ENCODE results near the gene ICE1.
A peak's percentile ranks its signal among the peaks of the same experiment; 100 is the strongest.

Gene ICE1

GRCh38 chr5:5504325-5504724 lies 81.8 kb downstream of the ICE1 start:
- Histone ChIP-seq H3K4me1 (ENCODE audit: control insufficient read depth in 2 of 2, insufficient read depth in 1 of 2, low read depth in 1 of 2, low read length in 2 of 2) (no peaks in the 10 kb centered on the region), H2AFZ (ENCODE audit: low read length) (no peak overlapping the region), H3K4ac (ENCODE audit: low read length) (no peak overlapping the region), H3K27ac (replicated peaks; ENCODE audit: low read length) (no peak overlapping the region), H2BK12ac (ENCODE audit: low read length) (no peak overlapping the region), H3K23ac (ENCODE audit: low read depth, low read length, poor library complexity) (no peak overlapping the region), H2AK5ac (ENCODE audit: low read depth, low read length) (no peak overlapping the region), H4K91ac (ENCODE audit: low read depth, low read length, poor library complexity) (no peak overlapping the region), H3K27me3 (ENCODE audit: control insufficient read depth in 3 of 3, insufficient read depth in 3 of 3, low read depth in 1 of 3, low read length in 3 of 3) (no peaks in the 10 kb centered on the region), H3K18ac (ENCODE audit: low read length) (no peak overlapping the region), H3K36me3 (replicated peaks in 1 of 2; ENCODE audit: control insufficient read depth in 2 of 2, insufficient read depth in 2 of 2, low read length in 2 of 2) (no peaks in the 10 kb centered on the region), H3K9ac (ENCODE audit: low read depth, low read length, poor library complexity) (no peak overlapping the region), H3K4me2 (ENCODE audit: insufficient read depth, low read length, poor library complexity, severe bottlenecking) (no peak overlapping the region), H2BK15ac (ENCODE audit: low read length) (no peak overlapping the region), H4K8ac (ENCODE audit: low read depth, low read length) (no peak overlapping the region), H3K9me3 (replicated peaks in 1 of 2; ENCODE audit: control insufficient read depth in 2 of 2, insufficient read depth in 1 of 2, low read depth in 1 of 2, low read length in 2 of 2) (no peaks in the 10 kb centered on the region), H3K4me3 (ENCODE audit: low read length in 2 of 2) (no peak overlapping the region), H3K14ac (ENCODE audit: low read length) (no peak overlapping the region), H3K79me1 (ENCODE audit: low read depth, low read length) (no peaks in the 10 kb centered on the region), H2BK120ac (ENCODE audit: low read depth, low read length) (no peak overlapping the region), H2BK5ac (ENCODE audit: low read length) (no peak overlapping the region)
- DNase-seq (ENCODE audit: low spot score), result no peak

GRCh38 chr5:5505815-5506214 lies 83.3 kb downstream of the ICE1 start:
- no peak overlapping the region for H2BK120ac ChIP-seq (ENCODE audit: low read depth, low read length)
- H3K14ac ChIP-seq (ENCODE audit: low read length), result no peak overlapping the region
- no peak overlapping the region for H4K8ac ChIP-seq (ENCODE audit: low read depth, low read length)
- H3K18ac ChIP-seq (ENCODE audit: low read length), result no peak overlapping the region
- H3K9me3 ChIP-seq (replicated peaks in 1 of 2; ENCODE audit: control insufficient read depth in 2 of 2, insufficient read depth in 1 of 2, low read depth in 1 of 2, low read length in 2 of 2), result no peaks in the 10 kb centered on the region
- no peak overlapping the region for H2AK5ac ChIP-seq (ENCODE audit: low read depth, low read length)
- no peak overlapping the region for H3K4me3 ChIP-seq (ENCODE audit: low read length in 2 of 2)
- WGBS, 2 donors (ENCODE audit: extremely low coverage in 2 of 2, insufficient read length in 2 of 2, insufficient replicate concordance in 1 of 2), result no CpG with 5 or more reads among the region's 3 CpGs
- no peaks in the 10 kb centered on the region for H3K4me1 ChIP-seq (ENCODE audit: control insufficient read depth in 2 of 2, insufficient read depth in 1 of 2, low read depth in 1 of 2, low read length in 2 of 2)
- no peak overlapping the region for H3K4me2 ChIP-seq (ENCODE audit: insufficient read depth, low read length, poor library complexity, severe bottlenecking)
- no peak overlapping the region for H3K4ac ChIP-seq (ENCODE audit: low read length)
- H3K79me1 ChIP-seq (ENCODE audit: low read depth, low read length), result no peaks in the 10 kb centered on the region
- no peak overlapping the region for H3K23ac ChIP-seq (ENCODE audit: low read depth, low read length, poor library complexity)
- H3K27me3 ChIP-seq (ENCODE audit: control insufficient read depth in 3 of 3, insufficient read depth in 3 of 3, low read depth in 1 of 3, low read length in 3 of 3), result no peaks in the 10 kb centered on the region
- no peak overlapping the region for H3K9ac ChIP-seq (ENCODE audit: low read depth, low read length, poor library complexity)
- H2AFZ ChIP-seq (ENCODE audit: low read length), result no peak overlapping the region
- no peak overlapping the region for H3K27ac ChIP-seq (replicated peaks; ENCODE audit: low read length)
- no peaks in the 10 kb centered on the region for H3K36me3 ChIP-seq (replicated peaks in 1 of 2; ENCODE audit: control insufficient read depth in 2 of 2, insufficient read depth in 2 of 2, low read length in 2 of 2)
- no peak overlapping the region for H4K91ac ChIP-seq (ENCODE audit: low read depth, low read length, poor library complexity)
- no peak overlapping the region for H2BK12ac ChIP-seq (ENCODE audit: low read length)
- H2BK15ac ChIP-seq (ENCODE audit: low read length), result no peak overlapping the region
- no peak for DNase-seq (ENCODE audit: low spot score)
- H2BK5ac ChIP-seq (ENCODE audit: low read length), result no peak overlapping the region

- Histone ChIP-seq H3K4me3 (ENCODE audit: low read length in 2 of 2) (no peak overlapping the region), H3K14ac (ENCODE audit: low read length) (no peak overlapping the region), H3K4me1 (ENCODE audit: control insufficient read depth in 2 of 2, insufficient read depth in 1 of 2, low read depth in 1 of 2, low read length in 2 of 2) (no peaks in the 10 kb centered on the region), H3K36me3 (replicated peaks in 1 of 2; ENCODE audit: control insufficient read depth in 2 of 2, insufficient read depth in 2 of 2, low read length in 2 of 2) (no peaks in the 10 kb centered on the region), H3K9ac (ENCODE audit: low read depth, low read length, poor library complexity) (no peak overlapping the region), H2AFZ (ENCODE audit: low read length) (no peak overlapping the region), H3K23ac (ENCODE audit: low read depth, low read length, poor library complexity) (no peak overlapping the region), H2BK12ac (ENCODE audit: low read length) (no peak overlapping the region), H2BK15ac (ENCODE audit: low read length) (no peak overlapping the region), H4K91ac (ENCODE audit: low read depth, low read length, poor library complexity) (no peak overlapping the region), H3K9me3 (replicated peaks in 1 of 2; ENCODE audit: control insufficient read depth in 2 of 2, insufficient read depth in 1 of 2, low read depth in 1 of 2, low read length in 2 of 2) (no peaks in the 10 kb centered on the region), H3K27ac (replicated peaks; ENCODE audit: low read length) (no peak overlapping the region), H2BK120ac (ENCODE audit: low read depth, low read length) (no peak overlapping the region), H3K4me2 (ENCODE audit: insufficient read depth, low read length, poor library complexity, severe bottlenecking) (no peak overlapping the region), H4K8ac (ENCODE audit: low read depth, low read length) (no peak overlapping the region), H2AK5ac (ENCODE audit: low read depth, low read length) (no peak overlapping the region), H3K27me3 (ENCODE audit: control insufficient read depth in 3 of 3, insufficient read depth in 3 of 3, low read depth in 1 of 3, low read length in 3 of 3) (peaks cover 0 to 5% (median 0%) of the 10 kb centered on the region in 3 experiments), H3K79me1 (ENCODE audit: low read depth, low read length) (no peaks in the 10 kb centered on the region), H3K18ac (ENCODE audit: low read length) (no peak overlapping the region), H2BK5ac (ENCODE audit: low read length) (no peak overlapping the region), H3K4ac (ENCODE audit: low read length) (no peak overlapping the region)
- no peak for DNase-seq (ENCODE audit: low spot score)
- WGBS, 2 donors (ENCODE audit: extremely low coverage in 2 of 2, insufficient read length in 2 of 2, insufficient replicate concordance in 1 of 2), result no CpG with 5 or more reads among the region's 2 CpGs
These were observed 85.9 kb downstream of the ICE1 start for GRCh38 chr5:5508391-5508790.

- Histone ChIP-seq H3K9me3 (replicated peaks in 1 of 2; ENCODE audit: control insufficient read depth in 2 of 2, insufficient read depth in 1 of 2, low read depth in 1 of 2, low read length in 2 of 2) (peaks cover 0 to 6% of the 10 kb centered on the region in 2 donors), H3K18ac (ENCODE audit: low read length) (peak overlapping the region; percentile 41), H3K9ac (ENCODE audit: low read depth, low read length, poor library complexity) (no peak overlapping the region), H3K27ac (replicated peaks; ENCODE audit: low read length) (no peak overlapping the region), H3K36me3 (replicated peaks in 1 of 2; ENCODE audit: control insufficient read depth in 2 of 2, insufficient read depth in 2 of 2, low read length in 2 of 2) (no peaks in the 10 kb centered on the region), H2BK15ac (ENCODE audit: low read length) (no peak overlapping the region), H3K23ac (ENCODE audit: low read depth, low read length, poor library complexity) (no peak overlapping the region), H3K4me2 (ENCODE audit: insufficient read depth, low read length, poor library complexity, severe bottlenecking) (no peak overlapping the region), H2BK120ac (ENCODE audit: low read depth, low read length) (no peak overlapping the region), H3K4ac (ENCODE audit: low read length) (peak overlapping the region; percentile 85), H3K27me3 (ENCODE audit: control insufficient read depth in 3 of 3, insufficient read depth in 3 of 3, low read depth in 1 of 3, low read length in 3 of 3) (peaks cover 0 to 5% (median 0%) of the 10 kb centered on the region in 3 experiments), H3K4me1 (ENCODE audit: control insufficient read depth in 2 of 2, insufficient read depth in 1 of 2, low read depth in 1 of 2, low read length in 2 of 2) (no peaks in the 10 kb centered on the region), H3K14ac (ENCODE audit: low read length) (no peak overlapping the region), H3K79me1 (ENCODE audit: low read depth, low read length) (no peaks in the 10 kb centered on the region), H2AK5ac (ENCODE audit: low read depth, low read length) (no peak overlapping the region), H3K4me3 (ENCODE audit: low read length in 2 of 2) (no peak overlapping the region), H4K8ac (ENCODE audit: low read depth, low read length) (no peak overlapping the region), H4K91ac (ENCODE audit: low read depth, low read length, poor library complexity) (no peak overlapping the region), H2BK5ac (ENCODE audit: low read length) (no peak overlapping the region), H2AFZ (ENCODE audit: low read length) (no peak overlapping the region), H2BK12ac (ENCODE audit: low read length) (no peak overlapping the region)
- WGBS, 2 donors (ENCODE audit: extremely low coverage in 2 of 2, insufficient read length in 2 of 2, insufficient replicate concordance in 1 of 2), result no CpG with 5 or more reads among the region's 11 CpGs
- DNase-seq (ENCODE audit: low spot score), result no peak
These were observed 89.5 kb downstream of the ICE1 start for GRCh38 chr5:5511904-5512416.

Data from neuronal stem cell (in vitro differentiated cells).